Measurements from ENCODE around the gene IQCF2. TPM values are rescaled to one million over a fixed set of nuclear protein-coding genes. Genes with fewer than 3 reads are reported as not detected.

IQCF2 gene
- total and polyA plus RNA-seq, 2 donors (not counting 3 experiments of a cell fraction or from before 2014, with no cell fraction given) = not detected

GRCh38 chr3:51896607-51897305 is 35.3 kb downstream of the IQCF2 start:
- Histone ChIP-seq H3K9ac (replicated peaks; ENCODE audit: extremely low read depth, insufficient read depth, low read length) (no peak overlapping the region), H3K27ac (ENCODE audit: insufficient read depth, low read depth, low read length) (no peak overlapping the region), H3K79me2 (ENCODE audit: control insufficient read depth, insufficient read depth, low read length) (no peaks in the 10 kb centered on the region), H3K4me2 (ENCODE audit: insufficient read depth, low read length) (no peak overlapping the region), H3K9me1 (replicated peaks; ENCODE audit: control insufficient read depth, extremely low read depth, insufficient read depth, low read length) (no peaks in the 10 kb centered on the region), H3K4me1 (ENCODE audit: control insufficient read depth, extremely low read depth, insufficient read depth, low read length) (no peaks in the 10 kb centered on the region), H2AFZ (ENCODE audit: low read depth, low read length) (no peak overlapping the region), H3K27me3 (ENCODE audit: control insufficient read depth in 2 of 2, insufficient read depth in 2 of 2, low read length in 2 of 2) (peaks cover 0 to 9% of the 10 kb centered on the region in 2 experiments), H3K9me3 (replicated peaks; ENCODE audit: control insufficient read depth, insufficient read depth, low read length) (no peaks in the 10 kb centered on the region), H3K36me3 (ENCODE audit: control insufficient read depth in 2 of 2, extremely low read depth in 1 of 2, insufficient read depth in 2 of 2, low read length in 2 of 2) (no peaks in the 10 kb centered on the region), H3K4me3 (replicated peaks in 1 of 3; ENCODE audit: insufficient read depth in 1 of 3, low read depth in 1 of 3, low read length in 3 of 3) (no peak overlapping the region), H4K20me1 (replicated peaks; ENCODE audit: control insufficient read depth, extremely low read depth, insufficient read depth, low read length) (no peaks in the 10 kb centered on the region)
- POLR2A ChIA-PET = no interaction called here
- dilution Hi-C loops (cut with MboI; ENCODE audit: extremely low pct_ligation_motif_present, low sequenced_read_pairs) = no loop called here
- intact Hi-C loops (cut with micrococcal nuclease) = no loop called here
- BruUV-seq (replicated peaks) = no TSS peak
- DNase-seq (ENCODE audit: low read depth, low spot score) = no peak
- CTCF ChIA-PET = no interaction called here
- TF ChIP-seq JUN (IDR thresholded peaks at IDR 0.05; ENCODE audit: borderline replicate concordance, insufficient read depth, insufficient read length, low read depth) = no peak
- no peak for TF ChIP-seq MYC (IDR thresholded peaks at IDR 0.05; ENCODE audit: low read depth, low read length)
- no peak for FAIRE-seq

- H3K36me3 ChIP-seq (ENCODE audit: control insufficient read depth in 2 of 2, extremely low read depth in 1 of 2, insufficient read depth in 2 of 2, low read length in 2 of 2) = no peaks in the 10 kb centered on the region
- DNase-seq (ENCODE audit: low read depth, low spot score) (no peak), FAIRE-seq (no peak)
- H3K4me3 ChIP-seq (replicated peaks in 1 of 3; ENCODE audit: insufficient read depth in 1 of 3, low read depth in 1 of 3, low read length in 3 of 3) = no peak overlapping the region
- no peaks in the 10 kb centered on the region for H3K79me2 ChIP-seq (ENCODE audit: control insufficient read depth, insufficient read depth, low read length)
- H3K4me1 ChIP-seq (ENCODE audit: control insufficient read depth, extremely low read depth, insufficient read depth, low read length) = no peaks in the 10 kb centered on the region
- no peaks in the 10 kb centered on the region for H4K20me1 ChIP-seq (replicated peaks; ENCODE audit: control insufficient read depth, extremely low read depth, insufficient read depth, low read length)
- no peak overlapping the region for H3K9ac ChIP-seq (replicated peaks; ENCODE audit: extremely low read depth, insufficient read depth, low read length)
- CTCF ChIA-PET = no interaction called here
- dilution Hi-C loops (cut with MboI; ENCODE audit: extremely low pct_ligation_motif_present, low sequenced_read_pairs) = no loop called here
- POLR2A ChIA-PET = no interaction called here
- BruUV-seq (replicated peaks) = no TSS peak
- H3K27ac ChIP-seq (ENCODE audit: insufficient read depth, low read depth, low read length) = no peak overlapping the region
- H3K4me2 ChIP-seq (ENCODE audit: insufficient read depth, low read length) = no peak overlapping the region
- H2AFZ ChIP-seq (ENCODE audit: low read depth, low read length) = no peak overlapping the region
- TF ChIP-seq FOS (IDR thresholded peaks at IDR 0.05; ENCODE audit: borderline replicate concordance, insufficient read depth, low read length) (no peak), JUN (IDR thresholded peaks at IDR 0.05; ENCODE audit: borderline replicate concordance, insufficient read depth, insufficient read length, low read depth) (no peak), MAX (IDR thresholded peaks at IDR 0.05; ENCODE audit: insufficient read depth, insufficient read length) (no peak), MYC (IDR thresholded peaks at IDR 0.05; ENCODE audit: low read depth, low read length) (no peak), GATA2 (IDR thresholded peaks at IDR 0.05; ENCODE audit: insufficient read depth, insufficient read length, low read depth, low read length) (no peak), EZH2 (IDR thresholded peaks at IDR 0.05; ENCODE audit: borderline replicate concordance, low read depth, low read length, severe bottlenecking) (no peak), POLR2A (IDR thresholded peaks at IDR 0.05; ENCODE audit: low read depth, low read length) (no peak), CTCF (IDR thresholded peaks at IDR 0.05; ENCODE audit: extremely low read depth in 1 of 2, insufficient read depth in 1 of 2, low read depth in 1 of 2, low read length in 2 of 2) (no peak), POLR2AphosphoS5 (IDR thresholded peaks at IDR 0.05; ENCODE audit: insufficient read depth, low read depth, low read length) (no peak)
- no peaks in the 10 kb centered on the region for H3K9me3 ChIP-seq (replicated peaks; ENCODE audit: control insufficient read depth, insufficient read depth, low read length)
- H3K27me3 ChIP-seq (ENCODE audit: control insufficient read depth in 2 of 2, insufficient read depth in 2 of 2, low read length in 2 of 2) = peaks cover 0 to 9% of the 10 kb centered on the region in 2 experiments
- H3K9me1 ChIP-seq (replicated peaks; ENCODE audit: control insufficient read depth, extremely low read depth, insufficient read depth, low read length) = no peaks in the 10 kb centered on the region
- intact Hi-C loops (cut with micrococcal nuclease) = no loop called here
Measured at GRCh38 chr3:51897391-51897790, 36.0 kb downstream of the IQCF2 start.
